HCT116 (cell line): ENCODE results near the gene ODR4. TPM values are rescaled to one million over a fixed set of nuclear protein-coding genes. Genes with fewer than 3 reads are reported as not detected.
"Not testable (repeated sequence)": the region's sequence is repeated elsewhere in the genome, so short reads cannot be mapped to it uniquely, and the experiment has no call there.

Experiments
- ATAC-seq: fragments of 200-7000 bp; cut with Tn5 transposase; 2 replicates; pipeline ENCODE4 v1.9.1; 2020; ENCODE audit warnings: mild to moderate bottlenecking, moderate library complexity
- BruUV-seq: library from RNA; stranded (reverse); fragments of 400-500 nt; replicated peaks from 2 replicates; lab custom pipeline; 2021; lab: Mats Ljungman, UMichigan
- CTCF ChIA-PET: fragments of 300-600 bp; sonication (Branson Sonifier 250); formaldehyde crosslinking; loops from one replicate; lab custom pipeline; 2021; ENCODE audit warnings: antibody characterized with exemption; lab: Charles Lee
- POLR2A ChIA-PET: fragments of 300-600, 350-600 bp; sonication (Branson Sonifier 250); formaldehyde crosslinking; loops from one replicate; lab custom pipeline; 2021; ENCODE audit warnings: antibody characterized with exemption; lab: Charles Lee
- RAD21 ChIA-PET, 2 experiments: fragments of 300-600 bp; sonication (Branson Sonifier 250); formaldehyde crosslinking; loops; one replicate each; lab custom pipeline; 2023; ENCODE audit warnings: low total read pairs in 2 of 2; ENCODE audit not compliant: uncharacterized antibody in 2 of 2, unreplicated experiment in 2 of 2, low non-redundant PET in 1 of 2; lab: Charles Lee
- DNase-seq: peaks from one replicate; pipeline ENCODE4 v3.0.0-alpha.2; 2010; ENCODE audit warnings: low read depth, low spot score
- H2AFZ ChIP-seq: fragments of 200-600 bp; shearing (Covaris generic), sonication (generic); 2 replicates; pipeline ENCODE4 v1.6.1; 2017; ENCODE audit warnings: low read depth, mixed run types, mixed read lengths, antibody characterized with exemption, low read length; ENCODE audit not compliant: poor library complexity, severe bottlenecking
- H3K27ac ChIP-seq: 2 replicates; pipeline ENCODE4 v1.5.1; 2012; ENCODE audit warnings: low read depth, low read length
- H3K27me3 ChIP-seq: fragments of 200-600 bp; sonication (generic); 2 replicates; pipeline ENCODE4 v1.6.1; 2016; ENCODE audit warnings: mixed run types, low read length, mixed read lengths; ENCODE audit not compliant: insufficient read depth
- H3K36me3 ChIP-seq, 2 experiments: fragments of 200-500 bp in 1 of 2; fragments of 200-600 bp in 1 of 2; sonication (Bioruptor generic) in 1 of 2; sonication (generic) in 1 of 2; 2 replicates each; pipeline versions ENCODE4 v1.5.1 to v1.6.1; 2014 to 2016; ENCODE audit warnings: low read length in 2 of 2, inconsistent platforms in 1 of 2, mixed read lengths in 1 of 2, mixed run types in 1 of 2; ENCODE audit not compliant: insufficient read depth in 2 of 2, control insufficient read depth in 1 of 2
- H3K4me1 ChIP-seq, 2 experiments: fragments of 200-600 bp in 1 of 2; sonication (generic) in 1 of 2; 2 replicates each; pipeline versions ENCODE4 v1.5.1 to v1.6.1; 2012 to 2017; ENCODE audit warnings: low read length in 2 of 2, inconsistent platforms in 1 of 2, mild to moderate bottlenecking in 1 of 2, mixed read lengths in 1 of 2, mixed run types in 1 of 2, moderate library complexity in 1 of 2; ENCODE audit not compliant: insufficient read depth in 2 of 2, control insufficient read depth in 1 of 2
- H3K4me2 ChIP-seq: fragments of 200-600 bp; sonication (generic); 2 replicates; pipeline ENCODE4 v1.6.1; 2017; ENCODE audit warnings: mixed run types, low read length, mixed read lengths
- H3K4me3 ChIP-seq, 2 experiments: fragments of 200-600 bp in 1 of 2; sonication (generic) in 1 of 2; replicated peaks in 1 of 2; 2 replicates each; pipeline ENCODE4 v1.5.1; 2011 to 2016; ENCODE audit warnings: low read length in 2 of 2, control low read depth in 1 of 2, low read depth in 1 of 2, mild to moderate bottlenecking in 1 of 2, mixed read lengths in 1 of 2, mixed run types in 1 of 2
- H3K79me2 ChIP-seq: fragments of 200-600 bp; sonication (generic); 2 replicates; pipeline ENCODE4 v1.6.1; 2017; ENCODE audit warnings: mild to moderate bottlenecking, mixed run types, low read length, moderate library complexity, mixed read lengths; ENCODE audit not compliant: insufficient read depth
- H3K9ac ChIP-seq: fragments of 200-600 bp; sonication (generic); 2 replicates; pipeline ENCODE4 v1.6.1; 2016; ENCODE audit warnings: low read length, mixed read lengths
- H3K9me2 ChIP-seq: fragments of 200-600 bp; sonication (generic), shearing (Covaris generic); 2 replicates; pipeline ENCODE4 v1.6.1; 2017; ENCODE audit warnings: mixed run types, mild to moderate bottlenecking, moderate library complexity; ENCODE audit not compliant: insufficient read depth
- H3K9me3 ChIP-seq, 2 experiments: fragments of 200-500 bp in 1 of 2; fragments of 200-600 bp in 1 of 2; sonication (Bioruptor generic) in 1 of 2; sonication (generic) in 1 of 2; 2 replicates each; pipeline ENCODE4 v1.6.1; 2014 to 2017; ENCODE audit warnings: low read length in 2 of 2, mixed read lengths in 2 of 2, inconsistent platforms in 1 of 2, low read depth in 1 of 2, mild to moderate bottlenecking in 1 of 2, mixed run types in 1 of 2, moderate library complexity in 1 of 2; ENCODE audit not compliant: control insufficient read depth in 1 of 2, insufficient read depth in 1 of 2
- H4K20me1 ChIP-seq: fragments of 200-600 bp; sonication (generic), shearing (Covaris generic); 2 replicates; pipeline ENCODE4 v1.6.1; 2017; ENCODE audit warnings: mixed run types, mild to moderate bottlenecking, moderate library complexity; ENCODE audit not compliant: insufficient read depth
- CBX3 ChIP-seq: IDR thresholded peaks from 2 replicates; pipeline ENCODE4 v1.6.1; 2012; ENCODE audit warnings: low read depth
- ELF1 ChIP-seq: IDR thresholded peaks from 2 replicates; pipeline ENCODE4 v1.6.1; 2012; ENCODE audit warnings: low read depth, borderline replicate concordance
- EZH2phosphoT487 ChIP-seq: fragments of 200-600 bp; IDR thresholded peaks from 2 replicates; pipeline ENCODE4 v1.6.1; 2018; ENCODE audit warnings: antibody characterized with exemption, borderline replicate concordance
- FOSL1 ChIP-seq: IDR thresholded peaks from 2 replicates; pipeline ENCODE4 v1.6.1; 2012; ENCODE audit warnings: low read depth
- JUND ChIP-seq: IDR thresholded peaks from 2 replicates; pipeline ENCODE4 v1.6.1; 2012
- RAD21 ChIP-seq: IDR thresholded peaks from 2 replicates; pipeline ENCODE4 v1.6.1; 2012; ENCODE audit warnings: low read depth, mild to moderate bottlenecking
- SIN3A ChIP-seq: IDR thresholded peaks from 2 replicates; pipeline ENCODE4 v1.6.1; 2012; ENCODE audit warnings: low read depth
- SP1 ChIP-seq: IDR thresholded peaks from 2 replicates; pipeline ENCODE4 v1.6.1; 2012; ENCODE audit warnings: low read depth
- SRF ChIP-seq: IDR thresholded peaks from 2 replicates; pipeline ENCODE4 v1.6.1; 2012; ENCODE audit warnings: low read depth
- ZFX ChIP-seq: fragments of 450-650 bp; IDR thresholded peaks from 2 replicates; pipeline ENCODE4 v1.6.1; 2017
- ZNF274 ChIP-seq: fragments of 200-500 bp; sonication (Bioruptor generic); IDR thresholded peaks from 2 replicates; pipeline ENCODE4 v1.6.1; 2014; ENCODE audit warnings: mild to moderate bottlenecking, low read depth, low read length, inconsistent platforms
- intact Hi-C: fragments of 100-400 bp; cut with micrococcal nuclease; formaldehyde crosslinking; loops from 2 replicates; pipeline ENCODE4 v1.10.0; 2022
- total RNA-seq: library from RNA; stranded (reverse); gene quantifications from one replicate; pipeline ENCODE4 v1.2.1, GENCODE V29; 2021; ENCODE audit not compliant: unreplicated experiment

Gene ODR4
- total RNA-seq, 1 experiment from 2014 or later: 18.4 TPM

DNA sequence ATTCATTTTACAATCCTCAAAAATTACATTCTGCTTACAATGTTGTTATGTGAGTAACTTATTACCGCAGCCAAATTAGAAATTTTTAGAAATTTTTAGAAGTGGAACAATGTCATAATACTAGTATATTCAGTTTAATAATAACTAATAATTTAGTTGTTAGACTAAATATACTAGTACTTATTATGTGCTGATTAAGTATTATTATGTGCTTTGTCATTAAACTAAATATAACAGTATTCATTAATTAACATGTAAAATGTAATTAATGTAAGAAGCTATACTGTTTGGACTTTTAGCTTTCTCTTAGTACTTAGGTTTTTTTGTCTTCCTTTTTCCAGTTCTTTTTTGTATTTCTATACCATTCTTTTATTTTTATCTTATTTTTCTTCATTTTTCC, 15.3 kb downstream of the ODR4 start:
- Histone ChIP-seq H3K27ac (no peak overlapping the region), H3K9me2 (no peaks in the 10 kb centered on the region), H3K4me2 (no peak overlapping the region), H3K27me3 (no peaks in the 10 kb centered on the region), H4K20me1 (0 out of 2 replicates have a peak, but pooled peaks cover 5% of the 10 kb centered on the region), H3K79me2 (peaks cover 18% of the 10 kb centered on the region), H3K4me1 (no peaks in the 10 kb centered on the region), H3K9ac (no peak overlapping the region), H3K9me3 (no peaks in the 10 kb centered on the region), H3K36me3 (peaks cover 47 to 57% of the 10 kb centered on the region in 2 experiments; a peak in 3 of 4 replicates), H2AFZ (no peak overlapping the region), H3K4me3 (no peak overlapping the region)
- intact Hi-C loops: no loop called here
- ChIA-PET RAD21 (no interaction called here), CTCF (no interaction called here), POLR2A (no interaction called here)
- no peak for ATAC-seq
- DNase-seq: no peak
- TF ChIP-seq EZH2phosphoT487 (no peak), SP1 (no peak), SIN3A (no peak), CBX3 (no peak), SRF (no peak), ZNF274 (no peak)
- BruUV-seq: no TSS peak

DNA sequence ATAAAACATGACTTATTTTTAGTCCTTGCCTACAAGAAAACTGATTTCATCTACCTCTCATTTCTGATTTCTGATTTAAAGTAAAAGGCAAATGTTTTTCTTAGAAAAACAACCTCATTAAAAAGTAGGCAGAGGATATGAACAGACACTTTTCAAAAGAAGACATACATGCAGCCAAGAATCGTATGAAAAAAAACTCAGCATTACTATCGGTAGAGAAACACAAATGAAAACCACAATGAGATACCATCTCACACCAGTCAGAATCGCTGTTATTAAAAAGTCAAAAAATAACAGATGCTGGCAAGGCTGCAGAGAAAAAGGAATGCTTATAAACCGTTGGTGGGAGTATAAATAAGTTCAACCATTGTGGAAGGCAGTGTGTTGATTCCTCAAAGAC, 16.2 kb downstream of the ODR4 start:
- Histone ChIP-seq H2AFZ (no peak overlapping the region), H3K27ac (no peak overlapping the region), H3K9me3 (no peaks in the 10 kb centered on the region), H3K4me3 (no peak overlapping the region), H3K27me3 (no peaks in the 10 kb centered on the region), H3K36me3 (peaks cover 49 to 57% of the 10 kb centered on the region in 2 experiments), H3K79me2 (peaks cover 11% of the 10 kb centered on the region), H3K4me1 (no peaks in the 10 kb centered on the region), H4K20me1 (0 out of 2 replicates have a peak, but pooled peaks cover 1% of the 10 kb centered on the region), H3K4me2 (no peak overlapping the region), H3K9ac (no peak overlapping the region), H3K9me2 (no peaks in the 10 kb centered on the region)
- ChIA-PET CTCF (interaction anchor here (0.9 kb wide), 1 partner anchor 17 kb away, joined by 3 read pairs; the partner anchor contains the start of genes ODR4 and TPR), POLR2A (no interaction called here), RAD21 (no interaction called here)
- DNase-seq (no peak), ATAC-seq (no peak)
- BruUV-seq: TSS peak; percentile 10
- intact Hi-C loops: no loop called here
- TF ChIP-seq RAD21: no peak
- TF ChIP-seq EZH2phosphoT487: no peak
- no peak for TF ChIP-seq FOSL1
- TF ChIP-seq ZFX: no peak
- no peak for TF ChIP-seq JUND
- no peak for TF ChIP-seq ELF1

DNA sequence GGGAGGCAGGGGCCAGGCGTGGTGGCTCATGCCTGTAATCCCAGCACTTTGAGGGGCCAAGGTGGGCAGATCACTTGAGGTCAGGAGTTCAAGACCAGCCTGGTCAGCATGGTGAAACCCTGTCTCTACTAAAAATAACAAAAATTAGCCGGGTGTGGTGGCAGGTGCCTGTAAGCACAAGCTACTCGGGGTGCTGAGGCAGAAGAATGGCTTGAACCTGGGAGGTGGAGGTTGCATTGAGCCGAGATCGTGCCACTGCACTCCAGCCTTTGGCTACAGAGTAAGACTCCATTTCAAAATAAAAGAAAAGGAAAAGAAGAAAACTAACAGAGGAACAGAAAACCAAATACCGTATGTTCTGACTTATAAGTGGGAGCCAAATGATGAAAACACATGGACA, 17.1 kb downstream of the ODR4 start:
- H2AFZ ChIP-seq, H4K20me1 ChIP-seq, ATAC-seq, H3K79me2 ChIP-seq, DNase-seq, H3K4me1 ChIP-seq, H3K27me3 ChIP-seq, intact Hi-C loops, H3K4me3 ChIP-seq, BruUV-seq, H3K4me2 ChIP-seq, POLR2A ChIA-PET, H3K27ac ChIP-seq, RAD21 ChIA-PET, H3K9ac ChIP-seq, H3K9me2 ChIP-seq, H3K9me3 ChIP-seq: not testable (repeated sequence)
- peaks cover 48 to 57% of the 10 kb centered on the region in 2 experiments for H3K36me3 ChIP-seq
- CTCF ChIA-PET: interaction anchor here (0.9 kb wide), 1 partner anchor 17 kb away, joined by 3 read pairs; the partner anchor contains the start of genes ODR4 and TPR

DNA sequence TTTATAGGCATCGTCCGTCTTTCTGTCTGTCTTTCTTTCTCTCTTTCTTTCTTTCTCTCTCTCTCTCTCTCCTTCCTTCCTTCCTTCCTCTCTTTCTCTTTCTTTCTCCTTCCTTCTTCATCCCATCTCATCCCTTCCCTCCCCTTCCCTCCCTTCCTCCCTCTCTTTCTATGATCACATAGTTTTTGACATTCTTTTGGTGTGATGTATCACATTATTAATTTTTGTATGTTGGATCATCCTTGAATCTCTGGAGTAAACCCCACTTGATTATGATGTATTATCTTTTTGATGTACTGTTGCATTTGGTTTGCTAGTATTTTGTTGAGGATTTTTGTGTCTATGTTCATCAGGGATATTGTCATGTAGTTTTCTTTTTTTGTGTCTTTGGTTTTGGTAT, 25.8 kb downstream of the ODR4 start:
- POLR2A ChIA-PET, RAD21 ChIA-PET, CTCF ChIA-PET: not testable (repeated sequence)

More for the DNA sequence above, 25.8 kb downstream of the ODR4 start:
- ATAC-seq, H4K20me1 ChIP-seq, H3K9me2 ChIP-seq, H3K9ac ChIP-seq, BruUV-seq, H3K27ac ChIP-seq, H3K9me3 ChIP-seq, H3K4me3 ChIP-seq, H3K4me1 ChIP-seq, intact Hi-C loops, DNase-seq, H3K79me2 ChIP-seq, H2AFZ ChIP-seq, H3K27me3 ChIP-seq, H3K4me2 ChIP-seq: not testable (repeated sequence)
- peaks cover 22 to 26% of the 10 kb centered on the region in 2 experiments for H3K36me3 ChIP-seq
